GM12872 (cell line): ENCODE results near the gene SPAG9.

Experiments
- CTCF ChIP-seq: IDR thresholded peaks from 3 replicates; pipeline ENCODE4 v1.5.1; 2011; ENCODE audit warnings: low read depth, mild to moderate bottlenecking, low read length, moderate library complexity; ENCODE audit not compliant: insufficient read depth

Gene SPAG9

DNA sequence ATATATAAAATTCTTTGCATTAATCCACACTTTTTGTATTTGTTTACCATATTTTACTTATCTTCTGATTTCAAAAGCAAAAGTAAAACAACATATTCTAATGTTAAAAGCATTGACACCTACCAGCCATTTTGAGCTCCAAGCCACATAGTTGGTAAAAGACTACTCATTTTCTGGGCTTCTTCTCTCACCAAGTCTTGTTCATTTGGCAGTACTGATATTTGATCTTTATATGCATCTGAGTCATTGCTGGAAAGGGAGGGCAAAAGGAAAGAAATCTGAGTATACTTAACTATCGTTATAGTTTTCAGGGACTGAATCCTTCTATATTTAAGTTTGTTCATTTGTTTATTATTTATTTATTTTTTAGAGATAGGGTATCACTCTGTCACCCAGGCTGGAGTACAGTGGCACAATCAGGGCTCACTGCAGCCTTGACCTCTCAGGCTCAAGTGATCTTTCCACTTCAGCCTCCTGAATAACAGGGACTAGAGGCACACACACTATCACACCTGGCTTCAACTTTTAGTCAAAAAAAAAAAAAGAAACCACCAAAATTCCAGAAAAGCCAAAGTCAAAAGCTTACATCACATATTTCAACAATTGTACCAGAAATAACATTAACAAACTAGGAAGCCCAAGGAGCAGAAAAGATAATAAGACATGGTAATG, 133.5 kb downstream of the SPAG9 start:
- TF ChIP-seq CTCF, result no peak

DNA sequence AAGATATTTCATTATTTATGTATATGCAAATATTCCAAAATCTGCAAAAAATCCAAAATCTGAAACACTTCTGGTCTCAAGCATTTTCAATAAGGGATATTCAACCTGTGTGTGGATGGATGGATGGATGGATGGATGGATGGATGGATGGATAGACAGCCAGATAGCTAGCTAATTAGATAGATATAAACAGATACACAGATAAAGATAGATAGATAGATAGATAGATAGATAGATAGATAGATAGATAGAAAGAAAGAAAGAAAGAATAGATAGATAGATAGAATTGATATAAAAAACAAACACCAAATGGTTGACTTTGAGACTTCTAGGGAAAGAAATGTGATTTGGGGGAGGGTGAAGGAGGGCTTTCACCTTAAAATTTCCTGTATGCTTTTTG, 139.4 kb downstream of the SPAG9 start:
- TF ChIP-seq CTCF, result no peak

DNA sequence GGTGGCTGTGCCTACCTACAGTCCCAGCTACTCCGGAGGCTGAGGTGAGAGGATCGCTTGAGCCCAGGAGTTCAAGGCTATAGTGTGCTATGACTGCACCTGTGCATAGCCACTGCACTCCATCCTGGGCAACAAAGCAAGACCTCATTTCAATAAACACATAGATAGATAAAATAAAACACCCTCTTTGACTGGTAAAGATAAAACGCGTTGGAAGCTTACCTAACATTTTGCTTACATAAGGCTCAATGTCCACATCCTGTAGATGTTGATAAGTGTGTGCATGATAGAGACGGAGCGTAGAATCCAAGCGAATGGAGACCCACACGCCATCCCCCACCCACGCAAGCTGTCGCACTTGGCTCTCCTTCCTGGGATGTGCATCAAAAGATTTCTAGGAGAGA, 141.1 kb downstream of the SPAG9 start:
- no peak for TF ChIP-seq CTCF

GRCh38 chr17:50977487-50978159, 143.0 kb downstream of the SPAG9 start:
- TF ChIP-seq CTCF, result no peak

- TF ChIP-seq CTCF, result no peak
Measured at GRCh38 chr17:50976951-50977472, 143.7 kb downstream of the SPAG9 start.

DNA sequence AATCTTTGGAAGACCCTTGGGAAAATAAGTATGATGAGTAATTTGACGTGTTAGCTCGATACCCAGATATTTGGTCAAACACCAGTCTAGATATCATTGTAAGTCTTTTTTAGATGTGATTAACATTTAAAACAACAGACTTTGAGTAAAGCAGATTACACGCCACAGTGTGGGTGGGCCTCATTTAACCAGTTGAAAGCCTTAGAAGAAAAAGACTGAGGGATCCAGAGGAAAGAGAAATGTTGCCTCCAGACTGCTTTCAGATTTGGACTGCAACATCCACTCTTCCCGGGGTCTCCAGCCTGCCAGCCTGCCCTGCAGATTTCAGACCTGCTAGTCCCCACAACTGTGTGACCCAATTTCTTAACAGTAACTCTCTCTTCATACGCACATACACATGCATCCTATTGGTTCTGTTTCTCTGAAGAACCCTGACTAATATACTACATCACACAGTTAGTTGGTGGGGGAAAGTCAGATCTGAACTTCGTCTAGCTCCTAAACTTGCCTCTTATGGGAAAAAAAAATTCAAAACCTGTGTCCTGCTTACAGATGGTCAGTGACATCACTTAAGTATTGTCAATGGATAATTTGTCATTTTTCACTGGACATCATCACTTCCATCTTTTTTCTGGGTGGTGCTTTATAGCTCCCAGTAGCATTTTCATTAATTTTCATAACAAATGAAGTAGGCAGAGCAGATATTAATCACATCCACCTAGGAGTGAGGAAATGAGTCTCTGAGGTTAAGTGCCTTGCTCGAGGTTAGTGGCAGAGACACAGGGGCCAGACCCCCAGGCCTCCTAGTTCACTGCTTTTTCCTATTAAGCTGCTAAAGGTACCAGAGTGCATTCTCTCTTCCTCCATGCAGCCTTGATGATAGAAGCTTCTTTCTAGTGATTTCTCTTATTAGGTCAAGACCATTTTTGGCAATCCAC, 146.8 kb downstream of the SPAG9 start:
- no peak for TF ChIP-seq CTCF

DNA sequence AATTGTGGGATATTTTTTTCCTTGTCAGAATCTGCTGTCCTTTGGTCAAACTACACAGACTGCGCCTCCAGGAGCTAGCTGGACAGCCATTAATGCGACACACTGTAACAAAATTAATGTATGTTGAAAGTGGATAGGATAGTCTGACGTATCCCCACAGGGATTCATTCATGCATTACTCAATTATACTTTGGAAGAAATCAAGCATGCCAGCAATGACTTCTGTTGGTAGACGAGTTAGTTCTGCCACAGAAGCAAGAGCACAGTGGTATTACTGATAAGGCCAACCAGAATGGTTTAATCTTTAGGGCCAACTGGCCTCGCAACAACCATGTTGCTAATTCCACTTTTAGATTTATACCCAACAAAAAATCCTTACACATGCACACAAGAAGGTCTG, 148.1 kb downstream of the SPAG9 start:
- no peak for TF ChIP-seq CTCF
